Left renal cortex interstitium (tissue), 4 donors: ENCODE measurements around the gene CCL26. TPM values are rescaled to one million over a fixed set of nuclear protein-coding genes. Genes with fewer than 3 reads are reported as not detected.

Experiments
- polyA plus RNA-seq, 4 donors: library from polyadenylated mRNA; unstranded; fragments of 120-200 nt; gene quantifications; one replicate each; pipeline ENCODE4 v1.2.1, GENCODE V29; 2013; ENCODE audit not compliant: insufficient read length in 4 of 4

Gene CCL26
- polyA plus RNA-seq, 4 donors: not detected

Other genes with a start within 250 kb of the CCL26 start
- 10 to 100 TPM; 33.0 to 40.3 (median 34.0) TPM for gene HIP1, start 33.3 kb downstream of the CCL26 start, polyA plus RNA-seq
- gene CCL24, start 41.6 kb upstream of the CCL26 start, polyA plus RNA-seq: 1 to 10 TPM in 1 of 4 donors, not detected in 3; 1.6 TPM
- gene RHBDD2, start 106.8 kb upstream of the CCL26 start, polyA plus RNA-seq: 10 to 100 TPM; 60.6 to 73.9 (median 68.7) TPM
- 10 to 100 TPM; 55.3 to 75.3 (median 69.5) TPM for gene POR, start 142.9 kb upstream of the CCL26 start, polyA plus RNA-seq
- 10 to 100 TPM; 54.7 to 63.6 (median 57.4) TPM for gene TMEM120A, start 222.4 kb upstream of the CCL26 start, polyA plus RNA-seq